CD14-positive monocyte (primary cell): ENCODE results near the gene ETS1. TPM values are rescaled to one million over a fixed set of nuclear protein-coding genes. Genes with fewer than 3 reads are reported as not detected.

ENCODE experiments used
- DNase-seq, 3 donors: peaks; one replicate each; pipeline ENCODE4 v3.0.0-alpha.2; 2011 to 2022
- H2AFZ ChIP-seq: 2 replicates; pipeline ENCODE4 v1.6.0; 2012; ENCODE audit warnings: mild to moderate bottlenecking, low read depth, low read length, inconsistent platforms; ENCODE audit not compliant: insufficient read depth, poor library complexity, severe bottlenecking
- H3K27ac ChIP-seq, 2 donors: 1 replicate in 1 of 2; 2 replicates in 1 of 2; pipeline ENCODE4 v1.5.1; 2012 to 2013; ENCODE audit warnings: low read length in 2 of 2, control low read depth in 1 of 2, inconsistent platforms in 1 of 2, low read depth in 1 of 2, mild to moderate bottlenecking in 1 of 2
- H3K27me3 ChIP-seq, 2 donors: one replicate each; pipeline versions ENCODE4 v1.6.0 to v1.6.1; 2011 to 2013; ENCODE audit warnings: low read length in 2 of 2; ENCODE audit not compliant: control insufficient read depth in 2 of 2, insufficient read depth in 2 of 2
- H3K36me3 ChIP-seq, 2 donors: replicated peaks in 1 of 2; 1 replicate in 1 of 2; 2 replicates in 1 of 2; pipeline versions ENCODE4 v1.5.1 to v1.6.1; 2012 to 2013; ENCODE audit warnings: low read length in 2 of 2, control low read depth in 1 of 2, inconsistent platforms in 1 of 2, mild to moderate bottlenecking in 1 of 2; ENCODE audit not compliant: insufficient read depth in 2 of 2, control insufficient read depth in 1 of 2
- H3K4me1 ChIP-seq, 2 donors: 1 replicate in 1 of 2; 2 replicates in 1 of 2; pipeline versions ENCODE4 v1.5.1 to v1.6.1; 2012 to 2013; ENCODE audit warnings: low read length in 2 of 2, control low read depth in 1 of 2, inconsistent platforms in 1 of 2, mild to moderate bottlenecking in 1 of 2, moderate library complexity in 1 of 2; ENCODE audit not compliant: insufficient read depth in 2 of 2, control insufficient read depth in 1 of 2
- H3K4me2 ChIP-seq: replicated peaks from 2 replicates; pipeline ENCODE3; 2012; ENCODE audit warnings: low read length, moderate library complexity, mild to moderate bottlenecking; ENCODE audit not compliant: poor library complexity, severe bottlenecking; ENCODE audit errors: extremely low read depth
- H3K4me3 ChIP-seq, 3 experiments: fragments of 200-600 bp in 1 of 3; sonication (generic) in 1 of 3; replicated peaks in 1 of 3; 1 replicate in 2 of 3; 2 replicates in 1 of 3; pipeline ENCODE4 v1.5.1; 2011 to 2013; ENCODE audit warnings: low read length in 3 of 3, mild to moderate bottlenecking in 3 of 3, control low read depth in 2 of 3, low read depth in 2 of 3, inconsistent platforms in 1 of 3, moderate library complexity in 1 of 3
- H3K79me2 ChIP-seq: 2 replicates; pipeline ENCODE4 v1.6.0; 2012; ENCODE audit warnings: mild to moderate bottlenecking, control low read depth, inconsistent platforms, low read length, moderate library complexity; ENCODE audit not compliant: insufficient read depth
- H3K9ac ChIP-seq: 2 replicates; pipeline ENCODE4 v1.6.0; 2017; ENCODE audit warnings: low read length, mild to moderate bottlenecking; ENCODE audit not compliant: insufficient read depth, poor library complexity, severe bottlenecking
- H3K9me3 ChIP-seq, 2 donors: replicated peaks in 1 of 2; 1 replicate in 1 of 2; 2 replicates in 1 of 2; pipeline versions ENCODE4 v1.5.1 to v1.6.1; 2012 to 2013; ENCODE audit warnings: low read length in 2 of 2, control low read depth in 1 of 2; ENCODE audit not compliant: control insufficient read depth in 1 of 2, insufficient read depth in 1 of 2
- H4K20me1 ChIP-seq: 2 replicates; pipeline ENCODE4 v1.6.0; 2012; ENCODE audit warnings: mild to moderate bottlenecking, low read length, control low read depth, moderate library complexity; ENCODE audit not compliant: insufficient read depth
- H3K27ac Mint-ChIP-seq, 7 donors: one replicate each; pipeline ENCODE4 v1.8.0; 2020; ENCODE audit warnings: mild to moderate bottlenecking in 7 of 7, mixed read lengths in 7 of 7, moderate library complexity in 6 of 7, inconsistent platforms in 2 of 7
- H3K27me3 Mint-ChIP-seq, 3 donors: one replicate each; pipeline ENCODE4 v1.8.0; 2021 to 2022; ENCODE audit warnings: low read depth in 3 of 3, mild to moderate bottlenecking in 3 of 3, mixed read lengths in 3 of 3, moderate library complexity in 3 of 3, inconsistent platforms in 1 of 3
- H3K36me3 Mint-ChIP-seq, 2 donors: one replicate each; pipeline ENCODE4 v1.8.0; 2020; ENCODE audit warnings: mixed read lengths in 2 of 2, inconsistent platforms in 1 of 2, mild to moderate bottlenecking in 1 of 2
- H3K4me1 Mint-ChIP-seq: one replicate; pipeline ENCODE4 v1.8.0; 2020; ENCODE audit warnings: mild to moderate bottlenecking, mixed read lengths
- H3K4me3 Mint-ChIP-seq, 2 donors: one replicate each; pipeline ENCODE4 v1.8.0; 2020; ENCODE audit warnings: mild to moderate bottlenecking in 2 of 2, mixed read lengths in 2 of 2, moderate library complexity in 1 of 2
- H3K9me3 Mint-ChIP-seq, 7 donors: one replicate each; pipeline ENCODE4 v1.8.0; 2020 to 2022; ENCODE audit warnings: mixed read lengths in 7 of 7, mild to moderate bottlenecking in 6 of 7, moderate library complexity in 6 of 7, inconsistent platforms in 2 of 7
- WGBS: methylation state at CpG from one replicate; pipeline ENCODE4 v1.1.5; 2013; ENCODE audit warnings: missing lambda C conversion rate; ENCODE audit not compliant: insufficient coverage; 5-methylcytosine and 5-hydroxymethylcytosine counted together
- intact Hi-C, 2 donors: fragments of 100-400 bp; cut with micrococcal nuclease; formaldehyde crosslinking; loops; one replicate each; pipeline versions ENCODE4 v1.15.0 to v1.15.1; 2023
- polyA plus RNA-seq, 3 donors: library from polyadenylated mRNA; depleted of rRNA in 1 of 3; unstranded in 2 of 3; stranded (reverse) in 1 of 3; fragments of 300-500 nt in 2 of 3; fragments of >200 nt in 1 of 3; fragmentation: Illumina TruSeq in 2 of 3; gene quantifications; 1 replicate in 2 of 3; 2 replicates in 1 of 3; pipeline ENCODE4 v1.2.3, GENCODE V29; 2012 to 2021
- TF ChIP-seq, protein P1 (sequence below): fragments of 200-600 bp; IDR thresholded peaks from one replicate; pipeline ENCODE4 v1.8.0; 2022; ENCODE audit warnings: antibody characterized with exemption, mild to moderate bottlenecking

ETS1 gene
- polyA plus RNA-seq, 3 donors = 0.67 to 1.6 (median 1.6) TPM

DNA sequence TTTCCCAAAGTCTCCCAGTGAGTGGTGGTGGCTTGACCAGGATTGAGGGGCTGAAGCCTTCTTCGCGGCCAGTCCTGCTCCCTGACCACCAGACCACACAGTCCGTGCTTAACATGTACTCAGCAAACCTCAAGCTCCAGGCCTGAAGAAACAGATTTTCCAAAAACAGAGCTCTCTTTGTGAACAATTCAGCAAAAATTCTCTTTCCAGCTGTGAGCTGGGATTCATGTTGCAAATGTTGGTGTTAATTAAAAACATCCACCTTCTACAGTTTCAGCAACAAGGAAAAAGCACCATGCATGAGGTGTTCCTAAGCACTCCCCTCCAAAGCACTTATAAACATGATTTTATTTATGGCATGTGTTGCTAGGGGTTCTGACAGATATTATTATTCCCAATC lies 129.5 kb downstream of the ETS1 start:
- no peak overlapping the region for H3K4me3 ChIP-seq
- no peak overlapping the region for H2AFZ ChIP-seq
- no peak overlapping the region for H3K27ac ChIP-seq
- Mint-ChIP-seq H3K4me3 (no peak overlapping the region), H3K27me3 (peaks cover 0 to 2% (median 1%) of the 10 kb centered on the region in 3 donors), H3K9me3 (no peaks in the 10 kb centered on the region), H3K27ac (no peak overlapping the region), H3K4me1 (no peaks in the 10 kb centered on the region), H3K36me3 (peaks cover 27 to 32% of the 10 kb centered on the region in 2 donors)
- H3K79me2 ChIP-seq = no peaks in the 10 kb centered on the region
- no peak for DNase-seq
- no peaks in the 10 kb centered on the region for H3K27me3 ChIP-seq
- TF ChIP-seq, protein P1, sequence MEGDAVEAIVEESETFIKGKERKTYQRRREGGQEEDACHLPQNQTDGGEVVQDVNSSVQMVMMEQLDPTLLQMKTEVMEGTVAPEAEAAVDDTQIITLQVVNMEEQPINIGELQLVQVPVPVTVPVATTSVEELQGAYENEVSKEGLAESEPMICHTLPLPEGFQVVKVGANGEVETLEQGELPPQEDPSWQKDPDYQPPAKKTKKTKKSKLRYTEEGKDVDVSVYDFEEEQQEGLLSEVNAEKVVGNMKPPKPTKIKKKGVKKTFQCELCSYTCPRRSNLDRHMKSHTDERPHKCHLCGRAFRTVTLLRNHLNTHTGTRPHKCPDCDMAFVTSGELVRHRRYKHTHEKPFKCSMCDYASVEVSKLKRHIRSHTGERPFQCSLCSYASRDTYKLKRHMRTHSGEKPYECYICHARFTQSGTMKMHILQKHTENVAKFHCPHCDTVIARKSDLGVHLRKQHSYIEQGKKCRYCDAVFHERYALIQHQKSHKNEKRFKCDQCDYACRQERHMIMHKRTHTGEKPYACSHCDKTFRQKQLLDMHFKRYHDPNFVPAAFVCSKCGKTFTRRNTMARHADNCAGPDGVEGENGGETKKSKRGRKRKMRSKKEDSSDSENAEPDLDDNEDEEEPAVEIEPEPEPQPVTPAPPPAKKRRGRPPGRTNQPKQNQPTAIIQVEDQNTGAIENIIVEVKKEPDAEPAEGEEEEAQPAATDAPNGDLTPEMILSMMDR = no peak
- H4K20me1 ChIP-seq = no peaks in the 10 kb centered on the region
- H3K36me3 ChIP-seq = peaks cover 0 to 41% of the 10 kb centered on the region in 2 donors
- no peaks in the 10 kb centered on the region for H3K4me1 ChIP-seq
- no peak overlapping the region for H3K4me2 ChIP-seq
- no CpG with 5 or more reads among the region's 3 CpGs for WGBS
- intact Hi-C loops = no loop called here
- no peaks in the 10 kb centered on the region for H3K9me3 ChIP-seq
- H3K9ac ChIP-seq = no peak overlapping the region

DNA sequence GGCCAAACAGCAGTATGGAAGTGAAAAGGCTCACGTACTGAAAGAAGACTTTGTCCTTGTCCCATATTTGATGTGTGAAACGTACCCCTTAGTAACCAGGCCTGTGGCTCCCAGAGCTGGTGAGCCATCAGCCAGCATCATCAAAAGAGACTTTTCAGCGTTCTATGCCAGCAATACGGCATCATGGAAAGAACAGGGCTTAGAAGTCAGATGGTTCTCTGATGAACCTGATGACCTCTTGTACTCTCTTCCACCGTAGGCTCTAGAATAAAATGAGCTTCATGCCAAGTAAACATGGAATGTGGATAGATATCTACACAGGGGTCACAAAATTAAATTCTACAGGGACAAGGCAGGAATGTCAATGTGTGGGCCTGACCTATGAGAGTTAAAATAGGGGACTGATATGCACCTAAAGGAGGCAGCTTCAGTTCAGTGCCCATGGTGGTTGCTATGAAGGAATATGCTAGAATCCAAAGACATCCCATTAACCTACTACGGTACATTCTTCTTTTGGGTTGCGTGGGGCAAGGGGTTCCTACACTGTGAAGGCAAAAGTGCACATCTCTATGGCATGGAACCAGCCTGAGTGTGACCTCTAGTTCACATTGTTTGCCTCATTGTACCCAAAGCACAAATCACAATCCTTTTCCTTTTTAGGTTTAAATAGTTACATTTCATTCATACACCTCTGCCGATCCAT lies 130.6 kb downstream of the ETS1 start:
- Histone ChIP-seq H3K4me2 (no peak overlapping the region), H4K20me1 (no peaks in the 10 kb centered on the region), H3K36me3 (peaks cover 0 to 29% of the 10 kb centered on the region in 2 donors), H3K9ac (no peak overlapping the region), H2AFZ (no peak overlapping the region), H3K4me3 (no peak overlapping the region), H3K9me3 (no peaks in the 10 kb centered on the region), H3K79me2 (no peaks in the 10 kb centered on the region), H3K4me1 (no peaks in the 10 kb centered on the region), H3K27ac (no peak overlapping the region), H3K27me3 (no peaks in the 10 kb centered on the region)
- DNase-seq = no peak
- WGBS = 98% methylated on average over 4 of the region's 8 CpGs
- no peak overlapping the region for H3K27ac Mint-ChIP-seq
- H3K36me3 Mint-ChIP-seq = peaks cover 15 to 20% of the 10 kb centered on the region in 2 donors
- no peak overlapping the region for H3K4me3 Mint-ChIP-seq
- H3K27me3 Mint-ChIP-seq = peaks cover 0 to 5% (median 2%) of the 10 kb centered on the region in 3 donors
- H3K9me3 Mint-ChIP-seq = no peaks in the 10 kb centered on the region
- intact Hi-C loops = no loop called here
- H3K4me1 Mint-ChIP-seq = no peaks in the 10 kb centered on the region
- TF ChIP-seq, protein P1 = no peak
